ENCODE measurements around the gene QPCTL.

Gene QPCTL

DNA sequence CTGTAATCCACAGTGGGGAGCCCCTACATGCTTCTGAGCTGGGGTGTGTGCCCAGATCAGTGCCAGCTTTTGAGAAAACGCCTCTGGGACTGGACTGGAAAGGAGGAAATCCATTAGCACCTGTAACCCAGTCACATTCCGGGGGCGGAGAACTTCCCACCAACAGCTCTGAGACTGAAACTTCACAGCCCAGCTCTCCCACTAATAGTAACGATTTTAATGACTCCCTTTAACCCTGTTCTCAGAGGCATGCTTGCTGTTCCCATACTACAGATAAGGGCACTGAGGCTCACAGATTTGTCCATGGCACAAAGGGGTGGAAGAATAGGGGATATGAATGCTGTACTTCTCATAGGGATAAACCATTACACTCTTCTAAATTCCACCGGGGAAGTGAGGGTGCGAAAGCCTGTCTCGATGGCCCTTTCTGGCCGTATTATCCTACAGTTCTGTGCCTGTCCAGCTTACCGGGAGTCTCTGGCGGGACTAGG lies 37.4 kb downstream of the QPCTL start:
- TF ChIP-seq CTCF (IDR thresholded peaks at IDR 0.05; ENCODE audit: insufficient read depth, missing control alignments): no peak
- FAIRE-seq (no peak), DNase-seq (ENCODE audit: insufficient read length, low spot score) (no peak)

GRCh38 chr19:45730368-45731288 lies 38.2 kb downstream of the QPCTL start, which contains the start of gene FBXO46:
TSS of gene FBXO46 (minus strand) at chr19:45730896. CDS start at chr19:45713495, 17,401 bp downstream.
- TF ChIP-seq CTCF (IDR thresholded peaks at IDR 0.05; ENCODE audit: insufficient read depth, missing control alignments): peak; percentile 15
- DNase-seq (ENCODE audit: insufficient read length, low spot score) (peak; percentile 94), FAIRE-seq (no peak)

DNA sequence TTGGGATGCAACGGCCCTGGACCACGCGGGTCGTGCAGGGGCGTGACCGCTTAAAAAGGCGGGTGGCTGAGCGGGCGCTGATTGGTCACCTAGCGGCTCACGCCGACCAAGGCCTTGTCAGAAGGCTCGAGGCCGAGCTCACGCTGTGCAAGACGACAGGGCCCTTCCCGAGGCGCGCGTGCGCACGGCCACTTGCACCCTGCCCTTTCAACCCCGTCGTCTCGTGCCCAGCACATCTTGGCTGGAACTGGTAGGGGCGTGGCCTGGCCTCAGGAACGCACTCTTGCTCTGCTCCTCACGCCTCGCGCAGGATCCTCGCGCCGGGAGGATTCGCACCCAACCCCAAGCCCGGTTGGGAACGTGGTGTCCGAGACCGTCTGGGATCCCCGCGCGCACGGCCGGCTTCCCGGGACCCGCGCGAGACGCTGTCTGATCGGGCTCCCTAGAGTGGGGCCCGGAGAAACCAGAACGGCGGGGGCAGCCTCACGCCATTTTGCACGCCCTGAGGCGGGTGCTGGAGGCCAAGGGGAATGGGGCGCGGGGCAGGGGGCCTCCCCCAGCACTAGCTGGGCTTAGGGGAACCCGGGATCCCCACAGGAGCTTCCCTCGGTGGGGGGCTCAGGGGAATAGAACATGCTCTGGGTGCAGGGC lies 40.8 kb downstream of the QPCTL start, which contains the start of gene MEIOSIN:
Gene MEIOSIN (plus strand): TSS at position 280 of the 651 bp plus-strand sequence. CDS start 1,938 bp downstream, outside the sequence.
- FAIRE-seq: no peak
- TF ChIP-seq CTCF (IDR thresholded peaks at IDR 0.05; ENCODE audit: insufficient read depth, missing control alignments): no peak
- DNase-seq (ENCODE audit: insufficient read length, low spot score): no peak

GRCh38 chr19:45739498-45740439 lies 47.3 kb downstream of the QPCTL start:
- no peak for DNase-seq (ENCODE audit: insufficient read length, low spot score)
- FAIRE-seq: no peak
- no peak for TF ChIP-seq CTCF (IDR thresholded peaks at IDR 0.05; ENCODE audit: insufficient read depth, missing control alignments)

DNA sequence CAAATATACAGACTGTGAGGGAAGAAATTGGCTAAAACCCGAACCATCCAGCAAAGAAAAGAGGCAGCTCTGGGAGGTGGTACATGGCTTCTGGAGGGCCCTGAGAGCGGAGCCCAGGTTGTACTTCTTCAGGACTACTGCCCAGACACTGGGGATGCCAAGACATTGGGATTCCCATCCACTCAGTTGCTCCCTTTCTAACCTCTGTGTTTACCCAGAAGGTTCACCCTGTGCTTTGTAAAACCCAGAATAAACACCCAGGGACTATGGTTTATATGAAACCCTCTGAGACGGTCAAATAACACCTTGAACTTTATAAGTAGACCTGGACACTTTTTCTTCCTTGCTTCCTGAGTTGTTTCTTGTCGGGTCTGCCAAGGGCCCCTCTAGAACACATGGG lies 50.5 kb downstream of the QPCTL start:
- DNase-seq (ENCODE audit: insufficient read length, low spot score) (no peak), FAIRE-seq (no peak)
- no peak for TF ChIP-seq CTCF (IDR thresholded peaks at IDR 0.05; ENCODE audit: insufficient read depth, missing control alignments)

DNA sequence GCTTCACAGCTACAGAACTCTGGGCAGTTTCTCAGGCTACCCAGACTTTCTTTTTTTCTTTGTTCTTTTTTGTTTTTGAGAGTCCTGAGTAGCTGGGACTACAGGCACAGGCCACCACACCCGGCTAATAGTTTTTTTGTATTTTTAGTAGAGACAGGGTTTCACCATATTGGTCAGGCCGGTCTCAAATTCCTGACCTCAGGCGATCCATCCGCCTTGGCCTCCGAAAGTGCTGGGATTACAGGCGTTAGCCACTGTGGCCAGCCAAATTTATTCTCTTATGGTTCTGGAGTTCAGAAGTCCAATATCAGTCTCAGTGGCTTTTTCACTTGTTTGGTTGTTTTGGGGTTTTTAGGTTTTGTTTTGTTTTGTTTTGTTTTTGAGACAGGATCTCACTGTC lies 53.1 kb downstream of the QPCTL start:
- FAIRE-seq (no peak), DNase-seq (ENCODE audit: insufficient read length, low spot score) (no peak)
- TF ChIP-seq CTCF (IDR thresholded peaks at IDR 0.05; ENCODE audit: insufficient read depth, missing control alignments): no peak

Data from D721Med (cell line).